Measurements from ENCODE around the gene CALCOCO2.
"Not testable (repeated sequence)": the region's sequence is repeated elsewhere in the genome, so short reads cannot be mapped to it uniquely, and the experiment has no call there.

Gene CALCOCO2

DNA sequence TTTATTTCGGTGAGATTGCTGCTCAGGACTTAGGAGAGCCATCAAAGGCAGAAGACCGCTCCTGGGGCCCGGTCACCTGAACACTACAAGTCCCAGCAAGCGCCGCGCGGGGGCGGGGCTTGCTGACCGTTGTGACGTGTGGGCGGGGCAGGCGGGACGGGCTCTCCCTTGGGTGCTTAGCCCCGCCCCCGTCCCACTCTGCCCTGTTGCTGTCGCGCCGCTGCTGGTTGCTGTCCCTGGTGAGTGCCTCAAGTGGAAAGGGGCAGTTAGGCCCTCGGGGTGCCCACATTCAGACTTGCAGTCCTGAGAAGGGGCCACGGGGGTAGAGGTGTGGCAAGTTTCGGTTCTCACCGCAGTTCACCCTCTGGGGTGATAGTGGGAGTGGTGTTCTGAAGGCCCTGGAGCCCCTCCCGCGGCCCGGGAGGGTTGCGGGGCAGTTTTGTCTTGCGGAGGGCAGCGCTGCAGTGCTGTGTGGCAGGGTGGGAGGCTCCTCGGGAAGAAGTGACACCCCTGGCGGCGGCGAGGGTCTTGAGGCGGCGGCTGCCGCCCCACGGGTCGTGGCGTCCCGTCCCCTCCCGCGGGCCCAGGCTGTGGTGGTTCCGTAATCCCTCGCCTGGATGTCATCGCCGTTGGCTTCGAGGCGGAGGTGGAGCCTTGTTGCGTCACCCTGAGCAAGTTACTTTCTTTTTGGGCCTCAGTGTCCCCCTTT is at the start of gene CALCOCO2:
CALCOCO2 (plus strand) TSS at position 196 of the 709 bp plus-strand sequence. CDS start 10,673 bp downstream, outside the sequence.
- DNase-seq: peak; percentile 90

- no peak for DNase-seq
Observed at GRCh38 chr17:48787828-48788227, 43.0 kb upstream of the CALCOCO2 start.

- DNase-seq: no peak
Observed at GRCh38 chr17:48790607-48791127, 40.2 kb upstream of the CALCOCO2 start.

- peak; percentile 76 for DNase-seq
Observed at GRCh38 chr17:48791128-48792032, 39.5 kb upstream of the CALCOCO2 start.

- DNase-seq: no peak
Observed at GRCh38 chr17:48792033-48792798, 38.6 kb upstream of the CALCOCO2 start.

DNA sequence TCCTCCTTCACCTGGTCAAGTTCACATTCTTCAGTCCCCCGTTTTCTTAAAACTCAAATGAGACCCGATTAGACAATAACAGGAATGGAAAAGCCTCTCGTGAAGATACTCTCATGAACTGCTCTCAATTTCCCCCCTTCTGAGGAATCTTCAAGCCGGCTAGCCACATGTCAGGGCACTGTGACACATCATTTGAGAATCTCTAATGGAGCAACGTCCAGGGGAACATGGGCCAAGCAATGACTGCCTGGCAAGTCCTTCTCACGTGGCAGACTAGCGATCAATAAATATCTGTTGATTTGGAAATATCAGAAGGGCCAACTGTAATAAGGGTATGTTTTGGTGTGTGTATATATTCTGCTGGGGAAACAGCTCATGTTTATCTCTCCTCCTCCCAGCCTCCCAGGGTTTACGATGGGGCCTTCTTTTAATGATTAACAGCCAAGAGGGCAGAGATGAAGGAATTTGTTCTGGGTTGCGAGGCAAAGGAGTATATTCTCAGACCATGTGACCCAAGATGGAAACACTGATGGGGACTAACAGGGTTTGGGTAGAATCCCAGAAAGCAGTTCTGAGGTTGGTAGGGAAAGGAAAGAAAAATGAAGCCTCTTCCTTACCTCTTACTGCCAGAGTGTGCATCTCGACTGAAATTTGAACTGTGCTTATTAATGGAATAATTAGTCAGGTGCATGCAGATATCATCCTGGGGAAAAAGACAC is 35.2 kb upstream of the CALCOCO2 start:
- DNase-seq: peak; percentile 77

GRCh38 chr17:48796163-48796522 is 34.7 kb upstream of the CALCOCO2 start:
- not testable (repeated sequence) for DNase-seq

DNA sequence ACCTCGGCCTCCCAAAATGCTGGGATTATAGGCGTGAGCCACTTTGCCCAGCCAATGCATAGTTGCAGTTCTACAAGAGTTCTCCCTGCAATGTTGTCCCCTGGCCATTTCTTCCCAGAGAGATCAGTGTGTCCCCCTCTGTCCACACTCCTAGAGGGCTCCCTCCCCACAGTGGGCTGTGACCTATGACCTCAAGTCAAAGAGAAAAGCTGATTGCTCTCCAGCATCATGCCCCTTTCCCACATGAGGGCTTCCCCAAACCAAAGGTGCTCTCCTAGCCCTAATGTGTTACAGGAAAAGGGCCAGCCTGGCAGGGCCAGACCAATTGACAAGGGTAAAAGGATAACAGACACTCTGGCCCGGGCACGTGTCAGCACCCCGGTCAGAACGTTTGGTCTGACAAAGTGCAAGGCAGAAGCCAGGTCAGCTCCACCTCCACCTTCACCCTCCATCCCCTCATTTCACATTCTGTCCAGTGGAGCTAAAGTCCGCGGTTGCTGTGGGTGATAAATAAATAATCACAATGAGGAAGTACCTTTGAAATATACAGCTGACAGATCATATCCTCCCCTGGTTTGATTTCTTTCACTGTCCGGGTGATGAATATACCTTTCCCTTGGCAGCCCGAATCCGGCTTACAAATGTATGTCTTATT is 31.6 kb upstream of the CALCOCO2 start:
- no peak for DNase-seq

DNA sequence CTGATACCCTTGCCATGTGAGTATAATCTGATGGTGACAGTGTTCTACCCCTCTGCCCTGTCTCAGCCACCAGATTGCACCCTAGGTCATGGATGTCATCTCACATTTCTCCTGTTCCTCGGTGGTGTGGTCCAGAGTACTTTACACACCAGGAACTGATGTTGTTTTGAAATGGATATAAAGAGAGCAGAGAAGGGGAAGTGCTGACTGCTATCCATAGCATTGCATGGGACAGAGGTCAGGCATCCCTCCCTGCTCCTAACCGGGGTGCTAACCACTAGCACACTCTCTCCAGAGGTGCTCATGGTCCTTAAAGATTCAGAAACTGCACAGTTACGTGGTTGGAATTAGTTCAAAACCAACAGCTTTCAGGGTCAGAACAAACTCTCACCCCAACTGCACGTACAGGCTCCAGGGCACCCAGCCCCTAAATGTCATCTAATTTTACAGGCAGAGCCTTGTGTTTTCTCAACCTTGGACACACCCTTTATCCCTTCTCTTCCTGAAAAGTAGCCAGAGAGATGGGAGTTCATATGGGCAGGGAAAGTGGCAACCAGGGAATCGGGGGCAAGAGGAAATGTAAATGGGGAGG is 30.1 kb upstream of the CALCOCO2 start:
- DNase-seq: no peak

DNA sequence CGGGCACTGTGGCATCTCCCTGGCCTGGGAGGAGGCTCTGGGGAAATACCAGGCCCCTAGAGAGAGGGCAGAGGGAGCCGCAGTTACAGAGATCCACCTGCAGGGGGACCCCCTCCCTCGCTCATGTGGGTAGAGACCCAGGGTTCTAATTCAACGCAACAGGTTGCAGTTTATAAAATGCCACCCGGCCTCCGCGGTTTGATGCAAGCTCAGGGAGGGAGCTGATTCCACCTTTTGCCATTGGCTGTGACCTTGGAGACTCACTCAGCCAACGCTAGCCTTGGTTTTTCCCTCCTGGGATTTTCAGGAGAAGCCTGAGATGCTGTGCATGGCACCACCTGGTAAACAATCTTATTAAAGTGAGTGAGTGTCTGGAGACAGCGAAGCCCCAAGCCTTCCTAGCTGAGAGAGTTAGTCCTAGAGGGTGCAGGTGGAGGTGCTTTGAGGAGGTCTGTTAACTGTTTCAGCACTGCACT is 25.9 kb upstream of the CALCOCO2 start:
- DNase-seq: peak; percentile 36

GRCh38 chr17:48809182-48809581 is 21.7 kb upstream of the CALCOCO2 start:
- DNase-seq: no peak

GRCh38 chr17:48812001-48812400 is 18.8 kb upstream of the CALCOCO2 start:
- DNase-seq: no peak

- DNase-seq: no peak
Observed at GRCh38 chr17:48814504-48814903, 16.3 kb upstream of the CALCOCO2 start.

- DNase-seq: no peak
Observed at GRCh38 chr17:48815311-48815710, 15.5 kb upstream of the CALCOCO2 start.

GRCh38 chr17:48816438-48816773 is 14.4 kb upstream of the CALCOCO2 start:
- DNase-seq: no peak

DNA sequence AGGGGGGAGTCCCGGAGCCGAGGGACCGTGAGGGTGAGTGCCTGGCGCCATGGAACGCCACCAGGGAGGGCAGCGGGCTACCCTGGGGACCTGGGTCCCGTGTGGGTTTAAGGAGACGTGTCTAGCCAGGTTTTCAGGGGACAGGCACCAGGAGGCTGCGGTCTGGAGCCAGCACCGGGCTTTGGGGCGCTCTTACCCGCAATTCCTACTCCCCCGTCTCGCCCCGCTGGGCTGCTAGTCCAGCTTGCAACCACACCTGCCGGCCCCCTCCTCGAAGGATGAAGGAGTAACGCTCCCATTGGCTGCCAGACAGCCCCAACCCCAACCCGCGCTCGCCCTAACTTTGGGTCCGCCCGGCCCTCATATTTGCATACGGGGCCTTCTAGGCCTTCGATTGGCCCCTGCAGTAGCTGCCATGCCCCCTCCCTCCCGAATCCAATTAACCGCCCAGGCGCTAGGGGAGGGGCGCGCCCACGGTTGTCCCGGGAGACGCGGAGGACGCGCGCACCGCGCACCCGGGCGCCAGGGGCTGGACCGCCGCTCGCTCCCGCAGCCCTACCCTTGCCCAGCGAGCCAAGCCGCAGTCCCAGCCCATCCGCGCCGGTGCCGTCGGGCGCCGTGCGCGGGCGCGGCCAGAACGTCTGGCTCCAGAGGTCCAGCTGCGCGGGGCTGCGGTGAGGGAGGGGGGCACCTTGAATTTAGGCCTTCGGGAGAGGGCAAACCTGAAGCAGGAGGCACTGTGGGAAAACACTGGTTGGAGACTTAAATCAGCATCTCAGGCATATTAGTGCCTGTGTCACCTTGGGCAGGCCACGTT is 13.9 kb upstream of the CALCOCO2 start, which contains the start of gene TTLL6:
TTLL6 (minus strand) TSS at position 456 of the 817 bp plus-strand sequence; CDS start at position 299, 157 bp downstream.
- no peak for DNase-seq

DNA sequence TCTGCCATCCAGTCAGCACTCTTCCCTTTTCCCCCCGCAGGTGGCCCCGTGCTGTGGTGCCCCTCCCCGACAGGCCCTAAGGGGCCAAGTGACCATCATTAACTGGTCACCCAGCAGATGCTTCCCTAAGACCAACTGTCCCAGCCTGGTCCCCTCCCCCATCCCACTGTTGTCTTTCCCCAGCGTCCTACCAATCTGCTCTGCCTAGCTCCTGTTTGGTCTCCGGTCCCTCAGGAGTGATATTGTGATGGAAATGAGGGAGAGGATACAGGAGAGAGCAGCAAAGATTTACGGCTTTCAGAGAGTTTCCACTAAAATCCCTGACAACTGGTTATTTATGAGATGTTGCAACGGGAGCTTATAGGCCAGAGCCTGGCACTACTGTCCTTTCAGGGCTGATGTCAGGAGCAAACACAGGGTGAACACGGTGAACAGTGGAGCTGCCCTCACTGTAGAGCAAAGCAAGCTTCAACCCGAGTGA is 12.4 kb upstream of the CALCOCO2 start:
- no peak for DNase-seq

- DNase-seq: no peak
Observed at GRCh38 chr17:48819466-48819865, 11.4 kb upstream of the CALCOCO2 start.

- DNase-seq: not testable (repeated sequence)
Observed at GRCh38 chr17:48820936-48821335, 9.9 kb upstream of the CALCOCO2 start.

Measured in HCEC 1CT (cell line).